ENCODE results near the gene CNTN1. TPM values are rescaled to one million over a fixed set of nuclear protein-coding genes. Genes with fewer than 3 reads are reported as not detected.
"Not testable (repeated sequence)": the region's sequence is repeated elsewhere in the genome, so short reads cannot be mapped to it uniquely, and the experiment has no call there.

CNTN1 gene
- total and polyA plus RNA-seq, 11 donors, result 0.01 to 0.66 (median 0.20) TPM; not detected in 2

DNA sequence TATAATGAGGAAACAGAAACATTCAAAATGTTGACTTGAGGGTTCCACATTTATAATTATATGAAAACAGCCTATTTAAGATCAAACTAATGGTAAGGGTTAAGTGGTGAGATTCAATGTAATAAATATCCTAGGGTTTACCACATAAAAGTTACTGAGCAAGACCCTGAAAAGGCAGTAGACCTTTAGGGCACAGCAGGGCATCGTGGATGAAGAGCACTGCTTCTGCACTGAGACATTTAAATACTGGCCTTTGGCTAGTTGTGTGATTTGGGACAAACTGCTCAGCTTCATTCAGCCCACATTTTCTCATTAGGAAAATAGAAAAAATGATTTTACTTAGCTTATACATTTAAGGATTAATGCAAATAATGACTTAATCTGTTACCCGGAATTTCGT lies 42.0 kb downstream of the CNTN1 start:
- WGBS, 4 donors, result 62 to 70% (median 65%) methylated on average over 3 of the region's 3 CpGs
- Histone ChIP-seq H3K4me1 (no peaks in the 10 kb centered on the region), H3K4me3 (no peak overlapping the region), H3K27ac (no peak overlapping the region), H3K27me3 (no peaks in the 10 kb centered on the region), H3K36me3 (no peaks in the 10 kb centered on the region), H3K9me3 (no peaks in the 10 kb centered on the region)
- no peak for ATAC-seq
- intact Hi-C loops (cut with DNase I), result no loop called here
- DNase-seq, result no peak
- TF ChIP-seq, protein P1, sequence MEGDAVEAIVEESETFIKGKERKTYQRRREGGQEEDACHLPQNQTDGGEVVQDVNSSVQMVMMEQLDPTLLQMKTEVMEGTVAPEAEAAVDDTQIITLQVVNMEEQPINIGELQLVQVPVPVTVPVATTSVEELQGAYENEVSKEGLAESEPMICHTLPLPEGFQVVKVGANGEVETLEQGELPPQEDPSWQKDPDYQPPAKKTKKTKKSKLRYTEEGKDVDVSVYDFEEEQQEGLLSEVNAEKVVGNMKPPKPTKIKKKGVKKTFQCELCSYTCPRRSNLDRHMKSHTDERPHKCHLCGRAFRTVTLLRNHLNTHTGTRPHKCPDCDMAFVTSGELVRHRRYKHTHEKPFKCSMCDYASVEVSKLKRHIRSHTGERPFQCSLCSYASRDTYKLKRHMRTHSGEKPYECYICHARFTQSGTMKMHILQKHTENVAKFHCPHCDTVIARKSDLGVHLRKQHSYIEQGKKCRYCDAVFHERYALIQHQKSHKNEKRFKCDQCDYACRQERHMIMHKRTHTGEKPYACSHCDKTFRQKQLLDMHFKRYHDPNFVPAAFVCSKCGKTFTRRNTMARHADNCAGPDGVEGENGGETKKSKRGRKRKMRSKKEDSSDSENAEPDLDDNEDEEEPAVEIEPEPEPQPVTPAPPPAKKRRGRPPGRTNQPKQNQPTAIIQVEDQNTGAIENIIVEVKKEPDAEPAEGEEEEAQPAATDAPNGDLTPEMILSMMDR (IDR thresholded peaks at IDR 0.05), result no peak
- TF ChIP-seq POLR2A (IDR thresholded peaks at IDR 0.05), result no peak

DNA sequence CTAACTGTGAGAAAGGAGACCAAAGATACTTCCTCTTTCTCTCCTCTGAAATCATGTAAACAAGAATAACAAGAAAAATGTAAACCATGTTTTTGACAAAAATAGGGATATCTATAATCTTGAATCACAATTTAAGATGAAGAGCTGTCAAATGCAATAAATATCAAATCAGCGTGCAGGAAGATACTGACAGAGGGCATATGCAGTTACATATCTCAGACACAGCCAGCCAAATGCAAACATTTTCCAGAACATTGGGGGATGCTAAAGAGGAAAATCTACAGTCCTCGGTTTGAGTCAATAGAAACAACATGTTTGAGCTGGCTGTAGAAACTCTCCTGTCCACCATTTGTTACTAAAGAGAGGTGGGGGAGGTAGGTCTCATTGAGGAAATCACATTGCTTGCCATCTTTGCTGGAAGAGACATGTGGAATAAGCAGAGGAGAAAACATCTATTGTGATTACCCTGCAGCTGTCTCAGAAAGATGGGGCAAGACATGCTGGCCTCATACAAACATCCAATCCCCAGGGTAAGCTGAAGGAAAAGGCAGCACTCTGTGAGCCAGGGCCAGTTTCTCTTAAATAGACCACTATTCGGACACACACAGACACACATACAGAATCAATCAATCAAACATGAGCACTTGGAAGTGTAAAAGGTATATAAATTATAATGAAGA lies 43.5 kb downstream of the CNTN1 start:
- intact Hi-C loops (cut with DNase I), result no loop called here
- ATAC-seq (no peak), DNase-seq (no peak)
- no peak overlapping the region for H3K27ac ChIP-seq
- H3K4me1 ChIP-seq, result no peaks in the 10 kb centered on the region
- H3K9me3 ChIP-seq, result no peaks in the 10 kb centered on the region
- no peaks in the 10 kb centered on the region for H3K27me3 ChIP-seq
- 61 to 69% (median 68%) methylated on average over 3 of the region's 3 CpGs for WGBS, 4 donors
- H3K36me3 ChIP-seq, result no peaks in the 10 kb centered on the region
- TF ChIP-seq, protein P1 (IDR thresholded peaks at IDR 0.05), result no peak
- no peak for TF ChIP-seq POLR2A (IDR thresholded peaks at IDR 0.05)
- no peak overlapping the region for H3K4me3 ChIP-seq

DNA sequence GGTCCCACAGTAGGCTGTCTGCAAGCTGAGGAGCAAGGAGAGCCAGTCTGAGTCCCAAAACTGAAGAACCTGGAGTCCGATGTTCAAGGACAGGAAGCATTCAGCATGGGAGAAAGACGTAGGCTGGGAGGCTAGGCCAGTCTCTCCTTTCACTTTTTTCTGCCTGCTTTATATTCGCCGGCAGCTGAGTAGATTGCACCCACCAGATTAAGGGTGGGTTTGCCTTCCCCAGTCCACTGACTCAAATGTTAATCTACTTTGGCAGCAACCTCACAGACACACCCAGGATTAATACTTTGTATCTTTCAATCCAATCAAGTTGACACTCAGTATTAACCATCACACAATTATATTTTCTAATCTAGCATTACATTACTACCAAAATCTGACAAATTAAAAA lies 45.2 kb downstream of the CNTN1 start:
- ATAC-seq; H3K4me1 ChIP-seq; H3K27ac ChIP-seq; intact Hi-C loops (cut with DNase I); H3K27me3 ChIP-seq; H3K36me3 ChIP-seq; H3K9me3 ChIP-seq; DNase-seq; H3K4me3 ChIP-seq: not testable (repeated sequence)
- 84 to 90% (median 88%) methylated on average over 4 of the region's 4 CpGs for WGBS, 4 donors

DNA sequence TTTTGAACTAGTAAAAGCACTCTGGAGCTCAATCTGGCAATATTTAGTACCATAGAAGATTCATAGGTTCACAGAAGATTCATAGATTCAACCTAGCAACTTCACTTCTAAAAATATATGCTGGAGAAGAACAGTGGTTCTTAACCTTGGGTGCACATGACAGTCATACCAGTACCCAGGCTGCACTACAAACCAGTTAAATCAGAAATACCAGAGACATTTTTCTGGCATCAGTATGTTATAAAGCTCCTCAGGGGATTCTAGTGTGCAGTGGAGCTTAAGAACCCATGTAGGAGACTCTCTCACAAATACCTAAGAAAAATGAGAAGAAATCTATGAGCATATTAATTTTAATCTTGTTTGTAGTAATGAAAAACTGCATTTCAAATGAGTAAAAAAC lies 46.6 kb downstream of the CNTN1 start:
- DNase-seq, result no peak
- no peak for TF ChIP-seq POLR2A (IDR thresholded peaks at IDR 0.05)
- TF ChIP-seq, protein P1 (IDR thresholded peaks at IDR 0.05), result no peak
- H3K27ac ChIP-seq, result no peak overlapping the region
- H3K4me1 ChIP-seq, result no peaks in the 10 kb centered on the region
- H3K36me3 ChIP-seq, result no peaks in the 10 kb centered on the region
- ATAC-seq, result no peak
- no peak overlapping the region for H3K4me3 ChIP-seq
- intact Hi-C loops (cut with DNase I), result no loop called here
- no peaks in the 10 kb centered on the region for H3K27me3 ChIP-seq
- H3K9me3 ChIP-seq, result no peaks in the 10 kb centered on the region

DNA sequence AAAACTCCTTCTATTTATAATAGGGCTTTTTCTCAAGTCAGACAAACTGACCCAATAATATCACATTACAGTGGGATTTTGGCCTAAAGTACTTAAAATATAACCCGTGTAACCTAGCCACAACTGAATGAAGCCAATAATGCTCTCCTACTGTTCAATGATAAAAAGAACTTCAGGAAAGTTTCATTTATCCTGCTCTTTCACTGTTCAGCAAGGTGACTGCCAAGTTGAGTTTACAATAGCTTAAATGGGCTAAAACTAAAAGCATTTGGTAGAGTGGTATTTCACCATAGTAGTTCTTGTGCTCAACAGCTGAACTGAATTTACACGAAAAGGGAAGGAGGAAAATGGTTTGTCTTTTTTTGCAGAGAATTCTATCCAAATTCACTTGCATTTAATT lies 49.8 kb downstream of the CNTN1 start:
- Histone ChIP-seq H3K9me3 (no peaks in the 10 kb centered on the region), H3K4me1 (no peaks in the 10 kb centered on the region), H3K27ac (no peak overlapping the region), H3K4me3 (no peak overlapping the region), H3K27me3 (no peaks in the 10 kb centered on the region), H3K36me3 (no peaks in the 10 kb centered on the region)
- intact Hi-C loops (cut with DNase I), result no loop called here
- no peak for ATAC-seq
- no peak for DNase-seq
- WGBS, 4 donors, result 61 to 72% (median 72%) methylated on average over 2 of the region's 2 CpGs
- TF ChIP-seq POLR2A (IDR thresholded peaks at IDR 0.05), result no peak
- TF ChIP-seq, protein P1 (IDR thresholded peaks at IDR 0.05), result no peak
